ENCODE data around the gene GFI1. TPM values are rescaled to one million over a fixed set of nuclear protein-coding genes. Genes with fewer than 3 reads are reported as not detected.
"Not testable (repeated sequence)": the region's sequence is repeated elsewhere in the genome, so short reads cannot be mapped to it uniquely, and the experiment has no call there.

The GFI1 gene
- total RNA-seq: 1 to 10 TPM; 2.7 to 7.8 (median 7.7) TPM
- long read RNA-seq, donor 1, partial matches to known transcripts: 3 of 4 reads
- long read RNA-seq, donor 1, other reads (novel, unspliced or antisense): 1 of 4 reads
- long read RNA-seq, donor 2: 0 reads

DNA sequence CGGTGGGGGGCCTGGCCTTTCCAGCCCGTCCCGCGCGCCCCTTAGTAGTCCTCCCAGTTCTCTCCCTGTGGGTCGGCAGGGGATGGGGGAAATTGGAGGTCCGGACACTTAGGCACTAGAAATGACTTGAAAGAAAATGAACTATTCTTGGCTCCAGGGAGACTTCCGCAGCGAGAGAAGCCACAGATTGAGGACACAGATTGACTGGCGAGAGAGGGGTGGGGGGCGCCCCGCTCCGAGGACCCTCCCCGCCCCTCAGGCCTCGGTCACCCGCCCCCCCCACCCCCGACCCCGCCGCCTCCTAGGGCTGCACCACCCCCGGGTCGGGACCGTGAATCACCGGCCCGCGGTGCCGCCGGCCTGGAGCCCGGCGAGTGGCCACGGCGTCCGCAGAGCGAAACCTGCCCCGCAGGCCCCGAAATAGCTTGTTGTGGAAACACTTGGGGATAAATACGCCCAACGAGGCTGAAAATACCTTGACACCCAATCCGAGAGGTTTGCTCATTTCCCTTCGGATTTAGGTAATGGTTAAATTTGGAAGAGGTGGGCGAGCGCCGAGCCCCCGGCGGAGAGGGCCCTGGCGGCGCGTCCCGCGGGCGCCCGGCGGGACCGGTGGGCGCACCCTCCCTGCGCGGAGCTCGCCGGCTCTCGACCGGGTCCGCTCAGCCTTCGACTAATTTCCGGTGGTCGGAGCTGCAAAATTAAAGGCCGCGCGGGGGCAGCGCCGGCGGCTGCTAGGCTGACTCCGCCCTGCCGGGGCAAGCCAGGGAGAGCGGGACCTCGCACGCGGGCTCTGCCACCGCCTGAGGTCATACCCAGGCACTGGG, at the start of gene GFI1:
Gene GFI1, minus strand, starts transcription at position 675 of the 827 bp plus-strand sequence. CDS start 3,438 bp downstream, outside the sequence.
- peak within 1 kb of the TSS; percentile 29 for H3K4me3 ChIP-seq
- DNase-seq: peak; percentile 65 to 85 (median 82)
- TF ChIP-seq CTCF (IDR thresholded peaks at IDR 0.05): no peak
- no peaks in the 10 kb centered on the region for H3K9me3 ChIP-seq
- peaks cover 47% of the 10 kb centered on the region for H3K4me1 ChIP-seq (ENCODE audit: low read depth)
- H3K36me3 ChIP-seq (ENCODE audit: low read depth): no peaks in the 10 kb centered on the region
- ATAC-seq: peak; percentile 59
- intact Hi-C loops (cut with DNase I, micrococcal nuclease): no loop called here

DNA sequence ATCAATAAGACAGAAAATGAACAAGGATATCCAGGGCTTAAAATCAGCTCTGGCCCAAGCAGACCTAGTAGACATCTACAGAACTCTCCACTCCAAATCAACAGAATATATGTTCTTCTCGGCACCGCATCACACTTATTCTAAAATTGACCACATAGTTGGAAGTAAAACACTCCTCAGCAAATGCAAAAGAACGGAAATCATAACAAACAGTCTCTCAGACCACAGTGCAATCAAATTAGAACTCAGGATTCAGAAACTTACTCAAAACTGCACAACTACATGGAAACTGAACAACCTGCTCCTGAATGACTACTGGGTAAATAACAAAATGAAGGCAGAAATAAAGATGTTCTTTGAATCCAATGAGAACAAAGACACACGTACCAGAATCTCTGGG, 45.6 kb upstream of the GFI1 start:
- H3K4me1 ChIP-seq (ENCODE audit: low read depth); H3K9me3 ChIP-seq; ATAC-seq; DNase-seq; H3K36me3 ChIP-seq (ENCODE audit: low read depth); H3K4me3 ChIP-seq; intact Hi-C loops (cut with DNase I, micrococcal nuclease): not testable (repeated sequence)

- ATAC-seq; H3K4me1 ChIP-seq (ENCODE audit: low read depth); intact Hi-C loops (cut with DNase I, micrococcal nuclease); H3K36me3 ChIP-seq (ENCODE audit: low read depth); H3K4me3 ChIP-seq; H3K9me3 ChIP-seq; DNase-seq: not testable (repeated sequence)
Observed at GRCh38 chr1:92531939-92532338, 45.2 kb upstream of the GFI1 start.

GRCh38 chr1:92527670-92528069, 40.9 kb upstream of the GFI1 start:
- no peak overlapping the region for H3K4me3 ChIP-seq
- TF ChIP-seq CTCF (IDR thresholded peaks at IDR 0.05): no peak
- no peak for ATAC-seq
- intact Hi-C loops (cut with DNase I, micrococcal nuclease): no loop called here
- no peaks in the 10 kb centered on the region for H3K4me1 ChIP-seq (ENCODE audit: low read depth)
- no peaks in the 10 kb centered on the region for H3K9me3 ChIP-seq
- no peaks in the 10 kb centered on the region for H3K36me3 ChIP-seq (ENCODE audit: low read depth)
- DNase-seq: no peak

GRCh38 chr1:92524944-92525590, 38.3 kb upstream of the GFI1 start:
- H3K4me1 ChIP-seq (ENCODE audit: low read depth); DNase-seq; H3K36me3 ChIP-seq (ENCODE audit: low read depth); ATAC-seq; H3K9me3 ChIP-seq; H3K4me3 ChIP-seq; intact Hi-C loops (cut with DNase I, micrococcal nuclease): not testable (repeated sequence)

GRCh38 chr1:92519043-92519442, 32.3 kb upstream of the GFI1 start:
- Histone ChIP-seq H3K36me3 (ENCODE audit: low read depth) (no peaks in the 10 kb centered on the region), H3K9me3 (no peaks in the 10 kb centered on the region), H3K4me1 (ENCODE audit: low read depth) (no peaks in the 10 kb centered on the region), H3K4me3 (no peak overlapping the region)
- no peak for TF ChIP-seq CTCF (IDR thresholded peaks at IDR 0.05)
- intact Hi-C loops (cut with DNase I, micrococcal nuclease): no loop called here
- DNase-seq: no peak
- ATAC-seq: no peak

DNA sequence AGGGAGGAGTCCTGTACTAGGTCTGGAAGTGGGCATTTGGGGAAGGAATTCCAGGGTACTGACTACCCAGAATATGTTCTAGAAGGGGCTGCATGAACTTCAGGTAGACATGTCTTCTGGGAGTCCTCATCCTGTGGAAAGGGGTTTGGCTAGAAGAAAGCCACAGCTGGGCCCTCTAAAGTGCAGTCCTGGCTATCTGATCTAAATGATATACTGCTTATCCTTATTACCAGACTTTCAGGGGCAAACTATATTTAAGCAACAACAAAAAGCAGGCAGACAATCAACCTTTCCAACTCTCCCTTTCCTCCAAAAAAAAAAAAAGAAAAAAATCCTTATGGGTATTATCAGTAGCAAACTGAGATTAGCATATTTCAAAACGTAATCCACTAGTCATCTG, 29.8 kb upstream of the GFI1 start:
- ATAC-seq (no peak), DNase-seq (no peak)
- H3K4me1 ChIP-seq (ENCODE audit: low read depth): no peaks in the 10 kb centered on the region
- H3K9me3 ChIP-seq: no peaks in the 10 kb centered on the region
- H3K4me3 ChIP-seq: no peak overlapping the region
- TF ChIP-seq CTCF (IDR thresholded peaks at IDR 0.05): no peak
- H3K36me3 ChIP-seq (ENCODE audit: low read depth): no peaks in the 10 kb centered on the region
- intact Hi-C loops (cut with DNase I, micrococcal nuclease): no loop called here

Measured in mucosa of descending colon (tissue), 3 donors.